Measurements from ENCODE around the gene S100A2. TPM values are rescaled to one million over a fixed set of nuclear protein-coding genes. Genes with fewer than 3 reads are reported as not detected.
"Not testable (repeated sequence)": the region's sequence is repeated elsewhere in the genome, so short reads cannot be mapped to it uniquely, and the experiment has no call there.

The S100A2 gene
- total RNA-seq, 1 experiment from 2014 or later = 10.8 TPM

DNA sequence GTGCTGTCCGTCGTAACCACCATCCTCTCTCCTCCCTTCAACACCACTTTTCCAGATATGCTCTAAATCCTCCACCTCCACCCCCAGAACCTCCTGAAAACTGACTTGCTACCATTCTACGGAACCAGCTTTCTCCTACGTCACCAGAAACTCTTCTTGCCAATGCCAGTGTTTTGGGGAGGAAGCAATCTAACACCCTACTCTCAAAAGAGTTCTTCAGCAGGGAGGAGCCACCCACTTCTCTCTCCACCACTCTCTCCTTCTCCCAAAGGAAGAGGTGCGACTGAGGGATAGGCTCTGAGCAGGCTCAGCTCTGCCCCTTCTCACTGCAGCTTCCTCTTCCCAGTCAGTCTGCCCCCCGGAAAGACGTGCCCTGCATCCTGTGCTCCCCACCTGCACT lies 6.1 kb upstream of the S100A2 start:
- in situ Hi-C loops (cut with HindIII; ENCODE audit: low sequenced_read_pairs) = no loop called here
- no peak for DNase-seq (ENCODE audit: low spot score)

DNA sequence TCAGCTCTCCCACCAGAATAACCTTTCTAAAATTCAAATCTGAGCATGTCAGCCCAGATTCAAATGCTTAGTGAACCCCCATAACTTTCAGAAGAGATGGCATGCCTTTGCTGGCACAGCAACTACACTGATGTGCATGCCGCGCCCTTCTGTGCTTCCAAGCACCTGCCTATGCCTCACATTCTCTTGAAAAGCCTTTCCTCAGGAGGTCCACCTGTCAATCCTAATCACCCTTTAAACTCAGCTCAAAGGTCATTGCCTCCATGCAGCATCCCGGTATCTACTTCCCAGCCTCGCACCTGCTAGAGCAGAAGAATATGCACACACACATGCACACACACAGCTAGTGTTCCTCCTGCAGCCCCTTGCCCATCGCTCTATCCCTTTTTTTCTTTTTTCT lies 5.2 kb upstream of the S100A2 start:
- in situ Hi-C loops (cut with HindIII; ENCODE audit: low sequenced_read_pairs) = no loop called here
- no peak for DNase-seq (ENCODE audit: low spot score)

DNA sequence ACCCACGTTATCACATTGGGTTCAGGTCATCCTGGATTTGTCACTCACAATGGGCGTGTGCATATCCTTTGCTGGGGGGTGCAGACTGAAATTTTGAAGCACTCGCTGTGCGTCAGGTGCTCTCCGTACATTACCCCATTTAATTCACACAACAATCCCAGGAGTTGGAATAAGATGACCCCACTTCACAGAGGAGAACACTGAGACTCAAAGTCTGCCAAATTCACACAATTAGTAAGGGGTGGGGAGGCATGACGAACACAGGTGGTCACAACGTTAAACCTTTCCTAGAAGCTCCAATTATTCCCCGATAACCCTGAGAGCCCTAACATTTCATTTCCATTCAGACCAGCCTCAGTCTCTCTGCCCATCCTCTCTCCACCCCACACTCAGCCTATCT lies 3.8 kb upstream of the S100A2 start:
- in situ Hi-C loops (cut with HindIII; ENCODE audit: low sequenced_read_pairs) = no loop called here
- no peak for DNase-seq (ENCODE audit: low spot score)

DNA sequence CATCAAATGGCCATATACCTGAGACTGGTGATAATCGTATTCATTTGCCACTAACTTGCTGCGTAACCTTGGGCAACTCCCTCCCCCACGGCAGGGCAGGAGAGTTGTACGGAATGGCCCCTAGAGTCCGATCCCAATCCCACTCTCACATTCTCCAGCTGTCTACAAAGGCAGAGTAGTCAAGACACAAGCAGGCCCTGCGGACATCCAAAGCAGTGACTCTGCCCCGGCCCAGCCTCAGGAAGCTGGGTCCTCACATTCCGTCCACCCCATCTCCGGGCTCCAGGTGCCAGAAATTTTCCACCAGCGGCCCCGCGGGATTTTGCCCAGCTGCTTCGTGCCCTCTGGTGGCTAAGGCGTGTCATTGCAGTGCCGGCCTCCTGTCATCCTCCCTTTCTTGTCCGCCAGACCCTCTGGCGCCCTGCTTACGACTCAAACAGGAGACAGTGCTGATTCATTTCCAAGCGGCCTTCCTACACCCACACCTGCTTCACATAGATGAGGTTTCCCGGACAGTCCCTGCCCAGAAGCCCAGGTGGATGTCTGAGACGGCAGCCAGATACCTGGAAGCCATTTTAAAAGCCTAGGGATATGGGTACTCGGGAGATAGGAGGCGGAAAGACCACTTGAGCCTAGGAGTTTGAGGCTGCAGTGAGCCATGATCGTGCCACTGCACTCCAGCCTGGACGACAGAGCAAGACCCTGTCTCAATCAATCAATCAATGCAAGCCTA lies 2.9 kb upstream of the S100A2 start:
- in situ Hi-C loops (cut with HindIII; ENCODE audit: low sequenced_read_pairs) = no loop called here

DNA sequence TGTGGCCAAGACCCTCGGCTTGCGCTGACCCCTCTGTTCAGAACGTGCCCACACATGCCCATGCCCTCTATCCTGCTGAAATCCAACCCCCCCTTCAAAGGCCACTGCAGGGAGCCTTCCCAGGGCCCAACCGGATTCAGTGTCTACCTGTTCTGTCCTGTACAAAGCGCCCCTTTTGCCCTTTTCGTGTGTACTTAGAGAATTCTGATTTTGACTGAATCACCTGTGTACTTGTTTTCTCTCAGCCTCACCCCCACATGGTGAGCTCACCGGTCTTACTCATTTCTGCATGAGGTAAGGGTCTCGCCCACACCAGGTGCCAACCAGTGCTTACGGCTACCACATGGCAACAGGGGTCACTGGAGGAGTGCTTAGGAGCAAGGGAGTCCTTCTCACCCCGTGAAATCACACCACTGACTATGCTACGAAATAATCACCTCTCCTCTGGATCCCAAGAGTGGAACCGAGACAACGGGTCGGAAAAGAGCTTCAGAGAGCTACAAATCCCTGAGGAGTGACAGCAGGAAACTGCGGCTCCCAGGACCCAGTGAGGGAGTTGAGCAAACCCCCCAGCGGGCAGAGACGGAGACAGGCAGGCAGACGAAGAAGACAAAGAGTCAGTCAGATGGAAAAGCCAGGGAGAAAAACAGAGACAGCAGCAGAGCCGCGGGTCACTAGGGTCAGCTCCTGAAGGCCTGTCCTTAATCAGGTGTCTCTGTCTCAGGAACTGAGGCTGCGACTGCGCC lies 2.1 kb upstream of the S100A2 start:
- DNase-seq (ENCODE audit: low spot score) = peak; percentile 5
- in situ Hi-C loops (cut with HindIII; ENCODE audit: low sequenced_read_pairs) = no loop called here

More for the DNA sequence above, 2.9 kb upstream of the S100A2 start:
- peak; percentile 89 for DNase-seq (ENCODE audit: low spot score)

DNA sequence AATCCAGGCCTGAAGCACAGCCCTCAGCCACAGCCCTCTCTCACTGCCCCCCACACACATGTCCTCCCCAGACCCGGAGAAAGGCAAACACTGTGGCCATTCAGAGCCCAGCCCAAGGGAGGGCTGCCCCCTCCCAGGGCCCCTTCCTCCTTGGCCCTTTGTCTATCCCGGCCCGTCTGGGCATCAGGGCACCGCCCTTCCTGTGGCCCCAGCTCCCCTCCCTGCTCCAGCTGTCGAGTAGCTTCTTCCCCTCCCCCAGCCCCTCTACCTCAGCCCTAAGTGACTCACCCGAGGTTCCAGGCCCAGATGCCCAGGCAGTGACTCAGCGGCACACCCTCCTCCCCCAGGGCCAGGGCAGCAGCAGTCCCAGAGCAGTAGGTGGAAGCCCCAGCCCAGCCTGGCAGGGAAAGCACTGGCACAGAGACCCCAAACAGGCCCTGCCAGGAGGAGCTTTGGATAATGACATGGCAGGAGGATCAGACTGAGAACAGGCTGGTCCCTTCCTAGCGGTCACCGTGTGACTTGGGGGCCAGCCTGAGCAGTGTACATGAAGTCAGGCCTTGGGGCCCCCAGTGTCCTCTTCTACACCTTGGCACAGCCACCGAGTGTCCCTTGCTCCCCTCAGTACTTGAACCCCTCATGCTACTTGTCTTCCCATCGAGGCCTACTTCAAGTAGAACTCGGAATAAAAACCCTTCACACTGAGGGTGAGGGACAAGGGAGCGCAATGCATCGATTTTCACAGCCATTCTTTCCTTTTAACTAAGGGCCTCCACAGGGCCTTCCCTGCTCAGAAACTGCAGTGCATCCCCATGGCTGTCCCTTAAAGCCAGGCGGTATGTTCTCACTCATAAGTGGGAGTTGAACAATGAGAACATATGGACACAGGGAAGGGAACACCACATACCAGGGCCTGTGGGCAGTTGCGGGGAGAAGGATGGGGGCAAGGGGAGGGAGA lies 1.0 kb upstream of the S100A2 start:
- DNase-seq (ENCODE audit: low spot score) = peak; percentile 33
- in situ Hi-C loops (cut with HindIII; ENCODE audit: low sequenced_read_pairs) = no loop called here

DNA sequence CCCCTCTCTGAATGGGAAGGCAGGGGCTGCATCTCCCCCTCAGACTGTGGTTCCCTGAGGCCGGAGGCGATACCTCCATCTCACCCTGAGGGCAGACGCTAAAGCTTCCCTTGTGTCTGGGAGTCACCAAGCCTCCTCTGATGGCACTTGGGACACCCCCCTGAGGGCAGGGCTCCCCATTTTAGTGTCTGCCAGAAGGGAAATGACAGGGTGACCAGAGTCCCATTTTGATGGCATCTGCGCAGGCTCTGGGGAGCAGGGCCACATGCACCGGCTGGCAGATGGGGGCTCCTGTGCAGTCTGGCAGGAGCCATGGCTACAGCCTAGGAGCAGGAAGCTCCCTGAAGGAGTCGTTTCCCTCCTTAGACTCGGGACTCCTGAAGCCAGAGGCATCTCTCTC lies 1.7 kb downstream of the S100A2 start:
- in situ Hi-C loops (cut with HindIII; ENCODE audit: low sequenced_read_pairs) = no loop called here
- no peak for DNase-seq (ENCODE audit: low spot score)

DNA sequence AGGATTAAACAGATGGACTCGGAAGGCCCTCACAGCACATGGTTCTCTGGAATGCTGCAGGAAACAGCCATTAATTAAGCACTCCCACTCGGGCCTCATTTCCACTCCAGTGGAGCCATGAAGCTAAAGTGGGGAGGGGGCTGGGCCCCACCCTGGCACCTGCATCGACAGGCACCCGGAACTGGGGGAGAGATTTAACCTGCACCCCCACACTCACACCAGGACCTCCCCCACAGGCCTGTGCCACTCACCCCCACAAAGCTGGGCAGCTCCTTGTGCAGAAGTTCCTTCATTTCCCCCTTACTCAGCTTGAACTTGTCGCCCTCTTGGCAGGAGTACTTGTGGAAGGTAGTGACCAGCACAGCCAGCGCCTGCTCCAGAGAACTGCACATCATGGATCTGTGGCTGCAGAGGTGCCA lies 2.2 kb downstream of the S100A2 start:
- in situ Hi-C loops (cut with HindIII; ENCODE audit: low sequenced_read_pairs) = no loop called here
- DNase-seq (ENCODE audit: low spot score) = no peak

DNA sequence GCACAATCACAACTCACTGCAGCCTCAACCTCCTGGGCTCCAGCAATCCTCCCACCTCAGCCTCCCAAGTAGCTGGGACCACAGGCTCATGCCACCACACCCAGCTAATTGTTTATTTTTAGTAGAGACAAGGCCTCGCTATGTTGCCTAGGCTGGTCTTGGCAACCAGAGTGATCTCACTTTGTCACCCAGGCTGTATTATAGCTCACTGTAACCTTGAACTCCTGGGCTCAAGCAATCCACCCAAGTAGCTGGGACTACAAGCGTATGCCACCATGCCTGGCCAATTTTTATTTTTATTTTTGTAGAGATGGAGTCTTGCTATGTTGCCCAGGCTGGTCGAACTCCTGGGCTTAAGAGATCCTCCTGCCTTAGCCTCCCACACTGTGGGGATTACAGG lies 3.6 kb downstream of the S100A2 start:
- DNase-seq (ENCODE audit: low spot score); in situ Hi-C loops (cut with HindIII; ENCODE audit: low sequenced_read_pairs): not testable (repeated sequence)

DNA sequence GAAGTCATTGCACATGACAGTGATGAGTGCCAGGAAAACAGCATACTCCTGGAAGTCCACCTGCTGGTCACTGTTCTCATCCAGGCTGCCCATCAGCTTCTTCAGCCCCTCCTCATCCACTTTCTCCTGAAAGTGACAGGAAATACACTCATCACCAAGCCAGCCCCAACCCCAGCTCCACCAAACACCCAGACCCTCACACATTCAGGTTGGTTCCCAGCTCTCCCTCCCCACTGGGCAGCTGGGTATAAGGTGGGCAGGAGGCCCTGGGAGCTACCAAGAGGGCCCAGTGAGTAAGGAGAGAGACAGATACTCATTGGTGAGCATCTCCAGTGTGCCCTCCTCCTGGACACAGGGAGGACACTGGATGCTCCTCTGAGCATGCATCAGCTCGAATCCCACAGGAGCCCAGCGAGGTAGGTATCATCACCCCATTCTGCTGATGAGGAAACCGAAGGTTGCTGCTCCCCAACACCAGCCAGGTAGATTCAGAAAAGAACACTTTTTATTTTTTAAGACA lies 4.1 kb downstream of the S100A2 start:
- in situ Hi-C loops (cut with HindIII; ENCODE audit: low sequenced_read_pairs) = no loop called here
- no peak for DNase-seq (ENCODE audit: low spot score)

DNA sequence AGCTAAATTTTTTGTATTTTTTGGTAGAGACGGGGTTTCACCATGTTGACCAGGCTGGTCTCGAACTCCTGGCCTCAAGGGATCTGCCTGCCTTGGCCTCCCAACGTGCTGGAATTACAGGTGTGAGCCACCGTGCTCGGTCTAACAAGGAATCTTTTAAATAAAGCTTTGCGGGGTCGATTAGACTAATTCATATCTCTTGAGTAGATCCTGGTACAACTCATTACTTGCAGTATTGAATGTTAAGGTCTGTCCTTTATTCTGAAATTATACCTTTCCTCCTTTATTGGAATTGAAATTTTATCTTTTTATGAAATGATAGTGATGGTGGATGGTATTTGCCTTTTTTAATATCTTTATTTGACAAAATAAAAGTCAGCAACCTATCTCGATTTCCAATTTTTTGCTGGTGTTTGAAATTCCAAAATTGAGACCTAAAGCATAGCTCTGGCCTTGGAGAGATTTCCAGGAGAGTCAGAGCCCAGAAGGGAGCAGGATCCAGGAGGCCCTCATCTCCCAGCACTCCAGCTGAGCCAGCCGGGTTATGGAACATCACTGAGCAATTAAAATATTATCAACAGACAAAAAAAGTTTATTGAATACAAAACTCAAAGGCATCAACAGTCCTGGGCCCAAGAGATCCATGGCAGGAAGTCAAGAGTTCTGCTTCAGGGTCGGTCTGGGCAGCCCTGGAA lies 4.7 kb downstream of the S100A2 start:
- DNase-seq (ENCODE audit: low spot score) = no peak
- in situ Hi-C loops (cut with HindIII; ENCODE audit: low sequenced_read_pairs) = no loop called here

DNA sequence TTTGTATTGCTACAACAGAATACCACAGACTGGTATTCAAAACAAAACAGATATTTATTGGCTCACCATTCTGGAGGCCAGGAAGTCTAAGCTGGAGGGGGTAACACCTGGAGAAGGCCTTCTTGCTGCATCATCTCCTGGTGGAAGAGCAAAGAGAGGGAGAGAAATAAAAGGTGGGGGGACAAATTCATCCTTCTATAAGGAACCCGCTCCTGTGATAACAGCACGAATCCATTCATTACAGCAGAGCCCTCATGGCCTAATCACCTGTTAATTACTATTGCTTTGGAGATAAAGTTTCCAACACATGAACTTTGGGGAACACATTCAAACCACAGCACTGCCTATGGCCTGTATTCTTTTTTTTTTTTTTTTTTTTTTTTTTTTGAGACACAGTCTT lies 5.4 kb downstream of the S100A2 start:
- DNase-seq (ENCODE audit: low spot score) = no peak
- in situ Hi-C loops (cut with HindIII; ENCODE audit: low sequenced_read_pairs) = no loop called here

DNA sequence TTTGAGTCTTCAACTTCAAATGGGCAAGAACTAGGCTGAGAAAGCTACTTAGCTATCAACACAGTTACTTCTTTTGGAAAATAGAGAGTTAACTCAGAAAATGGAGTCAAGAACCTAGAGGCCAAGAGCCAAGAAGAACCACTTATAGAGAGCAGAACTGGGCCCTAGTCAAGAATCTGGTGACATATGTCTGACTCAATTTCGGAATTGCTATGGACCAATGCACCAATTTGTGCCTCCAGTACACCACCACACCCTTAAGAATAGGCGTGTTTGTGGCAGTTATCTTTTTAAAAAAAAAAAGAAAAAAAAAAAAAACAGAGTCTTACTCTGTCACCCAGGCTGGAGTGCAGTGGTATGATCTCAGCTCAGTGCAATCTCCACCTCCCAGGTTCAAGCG lies 7.8 kb downstream of the S100A2 start:
- in situ Hi-C loops (cut with HindIII; ENCODE audit: low sequenced_read_pairs) = no loop called here
- no peak for DNase-seq (ENCODE audit: low spot score)

DNA sequence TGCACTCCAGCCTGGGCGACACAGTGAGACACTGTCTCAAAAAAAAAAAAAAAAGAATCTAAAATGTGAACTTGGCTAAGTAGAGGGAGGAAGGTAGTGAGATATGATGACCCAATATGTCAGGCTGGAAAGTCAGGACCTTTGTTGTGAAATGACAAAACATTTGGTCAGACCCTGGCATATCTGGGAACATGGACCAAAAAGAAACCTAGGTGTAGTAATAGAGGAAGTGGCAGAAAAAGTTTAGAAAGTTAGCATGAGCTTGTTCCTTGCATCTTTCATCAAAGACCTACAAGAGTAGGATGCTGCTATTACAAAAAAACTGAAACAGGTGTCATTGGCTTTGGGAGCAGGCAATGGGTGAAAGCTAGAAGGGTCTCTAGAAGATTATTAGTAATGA lies 9.3 kb downstream of the S100A2 start:
- in situ Hi-C loops (cut with HindIII; ENCODE audit: low sequenced_read_pairs) = no loop called here
- no peak for DNase-seq (ENCODE audit: low spot score)

DNA sequence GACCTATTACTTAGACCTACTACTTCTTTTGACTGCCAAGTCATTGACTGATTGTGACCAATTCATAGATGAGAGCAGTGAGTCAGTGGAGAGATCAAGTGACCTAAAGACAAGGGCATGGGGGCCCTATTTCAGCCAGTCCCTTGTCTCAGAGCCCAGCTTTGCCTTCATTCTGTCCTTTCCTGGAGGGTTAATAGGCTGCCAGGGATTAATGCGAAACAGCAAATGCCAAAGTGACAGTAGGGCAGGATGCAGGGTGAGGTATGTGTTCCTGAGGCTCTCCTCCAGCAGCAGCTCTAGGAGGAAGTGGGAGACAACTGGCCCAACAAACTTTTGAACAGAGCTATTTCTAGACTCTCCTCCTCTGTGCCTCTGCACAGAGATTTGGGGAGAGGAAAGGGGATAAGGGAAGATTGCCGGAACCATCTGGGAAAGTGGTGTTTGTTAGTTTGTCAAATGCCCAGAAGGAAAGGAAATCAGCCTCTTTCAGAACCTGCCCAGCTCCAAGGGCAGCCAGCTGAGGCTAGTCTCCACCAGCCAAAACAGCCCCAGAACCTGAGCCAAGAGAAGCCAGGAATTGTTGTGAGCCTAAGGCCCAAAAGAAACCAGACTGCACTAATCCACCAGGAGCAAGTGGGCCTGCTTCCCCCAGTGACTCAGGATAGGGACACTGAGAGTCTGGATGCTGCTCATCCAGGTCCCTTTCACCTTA lies 11.7 kb downstream of the S100A2 start:
- in situ Hi-C loops (cut with HindIII; ENCODE audit: low sequenced_read_pairs) = no loop called here
- no peak for DNase-seq (ENCODE audit: low spot score)

DNA sequence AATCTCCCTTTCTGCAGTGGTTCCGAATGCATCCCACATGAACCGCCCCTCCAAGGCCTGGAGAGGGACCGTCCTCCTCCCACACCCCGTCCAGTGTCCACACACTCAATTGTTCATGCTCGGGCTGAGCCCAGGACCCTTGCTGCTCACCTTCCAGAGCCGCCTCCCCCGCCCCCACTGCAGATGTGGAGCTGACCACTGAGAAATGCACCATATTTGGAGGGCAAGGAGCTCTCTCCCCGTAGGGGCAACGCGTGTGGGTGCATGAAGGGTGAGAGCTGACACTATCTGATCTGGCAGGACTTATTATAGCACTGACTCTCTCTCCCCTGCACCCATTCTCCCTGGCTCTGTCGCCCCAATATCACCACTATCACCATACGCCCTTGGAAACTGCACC lies 12.5 kb downstream of the S100A2 start:
- in situ Hi-C loops (cut with HindIII; ENCODE audit: low sequenced_read_pairs) = no loop called here
- no peak for DNase-seq (ENCODE audit: low spot score)

DNA sequence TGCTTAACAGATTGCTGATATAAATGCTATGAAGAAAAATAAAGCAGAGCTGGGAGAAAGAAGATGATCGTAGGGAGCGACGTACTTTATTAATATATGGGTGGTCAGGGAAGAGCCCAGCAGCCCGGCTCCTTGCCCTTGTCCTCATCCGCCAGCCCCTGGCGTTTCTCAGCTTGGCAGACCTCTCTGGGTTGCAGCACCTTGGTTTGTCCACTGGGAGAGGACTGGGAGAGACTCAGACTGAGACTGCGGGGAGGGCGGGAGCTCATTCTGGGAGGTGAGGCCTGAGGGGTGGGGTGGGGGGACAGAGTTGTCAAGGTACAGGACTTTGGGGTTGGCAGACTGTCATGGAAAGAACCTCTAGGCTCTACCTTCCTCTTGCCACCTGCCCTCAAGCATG lies 13.3 kb downstream of the S100A2 start:
- in situ Hi-C loops (cut with HindIII; ENCODE audit: low sequenced_read_pairs) = no loop called here
- DNase-seq (ENCODE audit: low spot score) = no peak

DNA sequence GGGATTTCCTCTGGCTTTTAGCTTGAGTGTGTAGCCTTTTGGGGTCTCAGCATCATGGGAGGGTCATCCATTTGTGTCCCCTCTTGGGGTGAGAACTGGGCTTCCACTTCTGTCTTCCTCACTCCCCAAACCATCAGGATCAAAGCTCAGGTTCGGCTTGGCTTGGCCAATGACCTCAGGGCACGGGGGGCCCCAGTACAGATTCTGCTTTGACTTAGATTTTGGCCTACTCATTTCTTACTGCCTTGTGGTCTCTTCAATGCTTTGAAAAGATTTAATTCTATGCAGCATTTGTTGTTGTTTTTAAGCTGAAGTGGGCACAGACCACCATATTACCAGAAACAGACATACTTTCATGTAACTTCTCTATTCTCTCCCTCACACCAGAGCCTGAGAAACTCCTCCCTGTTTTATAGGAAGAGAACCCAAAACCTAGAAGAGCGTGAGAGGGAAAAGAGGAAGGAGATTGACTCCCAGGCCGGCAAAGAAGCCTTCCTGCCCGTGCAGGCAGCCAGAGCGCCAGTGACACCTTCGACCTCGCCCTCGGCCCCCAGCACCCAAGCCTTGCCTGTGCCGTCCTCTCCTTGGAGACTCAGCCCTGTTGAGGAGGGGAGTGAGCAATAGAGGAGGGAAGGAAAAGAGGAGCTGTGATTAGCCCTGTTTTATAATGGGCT lies 14.7 kb downstream of the S100A2 start:
- DNase-seq (ENCODE audit: low spot score) = no peak
- in situ Hi-C loops (cut with HindIII; ENCODE audit: low sequenced_read_pairs) = no loop called here

Data from G401 (cell line).